ENCODE results near the gene PTPN23. TPM values are rescaled to one million over a fixed set of nuclear protein-coding genes. Genes with fewer than 3 reads are reported as not detected.

PTPN23 gene
- total and polyA plus RNA-seq, 2 of the 13 experiments (the other 11 are each of a cell fraction or from before 2014, with no cell fraction given): 2.3 to 3.7 TPM

- Histone ChIP-seq H3K36me3 (replicated peaks in 1 of 2; ENCODE audit: control insufficient read depth in 1 of 2, insufficient read depth in 2 of 2, low read length in 2 of 2) (peaks cover 21 to 37% of the 10 kb centered on the region in 2 experiments; a peak in 4 of 5 replicates), H2AFZ (ENCODE audit: low read length) (no peak overlapping the region), H3K4me1 (ENCODE audit: insufficient read depth, low read length) (peaks cover 42% of the 10 kb centered on the region), H3K9me3 (ENCODE audit: low read length) (no peaks in the 10 kb centered on the region), H3K79me2 (ENCODE audit: insufficient read depth, low read length) (peaks cover 5% of the 10 kb centered on the region), H3K4me2 (ENCODE audit: low read depth, low read length) (no peak overlapping the region), H3K27me3 (ENCODE audit: control insufficient read depth in 1 of 2, insufficient read depth in 2 of 2, low read length in 2 of 2) (no peaks in the 10 kb centered on the region), H3K27ac (ENCODE audit: extremely low read length, insufficient read depth, low read length) (no peak overlapping the region), H4K20me1 (ENCODE audit: insufficient read depth, low read length) (no peaks in the 10 kb centered on the region), H3K4me3 (replicated peaks in 1 of 3; ENCODE audit: insufficient read depth in 1 of 3, low read depth in 2 of 3, low read length in 3 of 3) (no peak overlapping the region), H3K9ac (ENCODE audit: insufficient read depth, low read depth, low read length) (no peak overlapping the region)
- POLR2A ChIA-PET: interaction anchor here (0.6 to 1.4 kb wide), 2 partner anchors 9 to 51 kb away, joined by 3 to 5 read pairs; no protein-coding TSS in a partner anchor
- WGBS (ENCODE audit: low lambda C conversion rate): 100% methylated on average over 4 of the region's 6 CpGs
- DNase-seq (ENCODE audit: low spot score) (no peak), ATAC-seq (no peak), FAIRE-seq (no peak)
- CTCF ChIA-PET (ENCODE audit: low intra/inter-chr PET ratio, low total read pairs): no interaction called here
- TF ChIP-seq HDAC6 (IDR thresholded peaks at IDR 0.05; ENCODE audit: low read depth, low read length): no peak
- no peak for TF ChIP-seq ZNF260 (CRISPR knock-in tag; IDR thresholded peaks at IDR 0.05; ENCODE audit: borderline replicate concordance, low read depth)
- TF ChIP-seq KMT2A (CRISPR knock-in tag; IDR thresholded peaks at IDR 0.05): no peak
- no peak for TF ChIP-seq STAG1 (CRISPR knock-in tag; IDR thresholded peaks at IDR 0.05)
- TF ChIP-seq ZNF510 (CRISPR knock-in tag; IDR thresholded peaks at IDR 0.05; ENCODE audit: low read depth): no peak
- TF ChIP-seq RFXAP (CRISPR knock-in tag; IDR thresholded peaks at IDR 0.05; ENCODE audit: borderline replicate concordance): no peak
- TF ChIP-seq ERF (CRISPR knock-in tag; IDR thresholded peaks at IDR 0.05): no peak
- no peak for TF ChIP-seq ZFAT (CRISPR knock-in tag; conservative IDR thresholded peaks at IDR 0.05)
- no peak for TF ChIP-seq ZNF335 (CRISPR knock-in tag; IDR thresholded peaks at IDR 0.05)
- in situ Hi-C loops (cut with HindIII; ENCODE audit: extremely low pct_ligation_motif_present, low pct_unique_long_range_greater_than_20kb): loop anchor here (10.0 kb wide), 1 partner anchor 357 kb away; the partner anchor contains the start of gene SMARCC1
- intact Hi-C loops (cut with micrococcal nuclease; ENCODE audit: unreplicated experiment): no loop called here
- BruUV-seq (replicated peaks): no TSS peak
Observed at GRCh38 chr3:47427866-47428265, 47.0 kb downstream of the PTPN23 start.

- ATAC-seq (no peak), DNase-seq (ENCODE audit: low spot score) (no peak), FAIRE-seq (no peak)
- Histone ChIP-seq H3K9ac (ENCODE audit: insufficient read depth, low read depth, low read length) (no peak overlapping the region), H4K20me1 (ENCODE audit: insufficient read depth, low read length) (no peaks in the 10 kb centered on the region), H3K4me1 (ENCODE audit: insufficient read depth, low read length) (peaks cover 34% of the 10 kb centered on the region), H3K36me3 (replicated peaks in 1 of 2; ENCODE audit: control insufficient read depth in 1 of 2, insufficient read depth in 2 of 2, low read length in 2 of 2) (peaks cover 24 to 44% of the 10 kb centered on the region in 2 experiments; a peak in 4 of 5 replicates), H2AFZ (ENCODE audit: low read length) (no peak overlapping the region), H3K9me3 (ENCODE audit: low read length) (no peaks in the 10 kb centered on the region), H3K79me2 (ENCODE audit: insufficient read depth, low read length) (peaks cover 5% of the 10 kb centered on the region), H3K27ac (ENCODE audit: extremely low read length, insufficient read depth, low read length) (no peak overlapping the region), H3K4me3 (replicated peaks in 1 of 3; ENCODE audit: insufficient read depth in 1 of 3, low read depth in 2 of 3, low read length in 3 of 3) (no peak overlapping the region), H3K4me2 (ENCODE audit: low read depth, low read length) (no peak overlapping the region), H3K27me3 (ENCODE audit: control insufficient read depth in 1 of 2, insufficient read depth in 2 of 2, low read length in 2 of 2) (no peaks in the 10 kb centered on the region)
- CTCF ChIA-PET (ENCODE audit: low intra/inter-chr PET ratio, low total read pairs): no interaction called here
- POLR2A ChIA-PET: no interaction called here
- BruUV-seq (replicated peaks): no TSS peak
- 82% methylated on average over 6 of the region's 6 CpGs for WGBS (ENCODE audit: low lambda C conversion rate)
- intact Hi-C loops (cut with micrococcal nuclease; ENCODE audit: unreplicated experiment) (no loop called here), in situ Hi-C loops (cut with HindIII; ENCODE audit: extremely low pct_ligation_motif_present, low pct_unique_long_range_greater_than_20kb) (loop anchor here (10.0 kb wide), 1 partner anchor 356 kb away; the partner anchor contains the start of gene SMARCC1)
- no peak for TF ChIP-seq NR0B2 (CRISPR knock-in tag; IDR thresholded peaks at IDR 0.05)
- no peak for TF ChIP-seq PLSCR1 (CRISPR knock-in tag; IDR thresholded peaks at IDR 0.05; ENCODE audit: borderline replicate concordance)
- TF ChIP-seq PHF21A (CRISPR knock-in tag; IDR thresholded peaks at IDR 0.05): no peak
- TF ChIP-seq ZMYM2 (CRISPR knock-in tag; IDR thresholded peaks at IDR 0.05): no peak
- TF ChIP-seq JUN (CRISPR knock-in tag; IDR thresholded peaks at IDR 0.05): no peak
- TF ChIP-seq ZNF337 (CRISPR knock-in tag; IDR thresholded peaks at IDR 0.05; ENCODE audit: borderline replicate concordance, low read depth): no peak
- no peak for TF ChIP-seq FOXC1 (CRISPR knock-in tag; IDR thresholded peaks at IDR 0.05; ENCODE audit: borderline replicate concordance)
- no peak for TF ChIP-seq ZNF800 (CRISPR knock-in tag; IDR thresholded peaks at IDR 0.05)
Observed at GRCh38 chr3:47428662-47429061, 47.8 kb downstream of the PTPN23 start.

Measured in HepG2 (cell line).